Activated CD8-positive, alpha-beta T cell treated with anti-CD3 and anti-CD28 coated beads, Interleukin-2, amount 10 ng/mL, durations not matched to agents 7 days and 5 days (primary cell): ENCODE measurements around the gene SULT1C4. TPM values are rescaled to one million over a fixed set of nuclear protein-coding genes. Genes with fewer than 3 reads are reported as not detected.

Experiments used
- ATAC-seq: fragments of 150-1000 bp; cut with Tn5 transposase; one replicate; pipeline ENCODE4 v1.10.0; 2021; ENCODE audit warnings: moderate library complexity
- CTCF ChIA-PET: fragments of 350-600 bp; sonication (Branson Sonifier 250); formaldehyde crosslinking; loops from one replicate; lab custom pipeline; 2021; ENCODE audit warnings: antibody characterized with exemption; lab: Charles Lee
- POLR2A ChIA-PET: fragments of 350-600 bp; sonication (Branson Sonifier 250); formaldehyde crosslinking; loops from one replicate; lab custom pipeline; 2021; ENCODE audit warnings: antibody characterized with exemption; lab: Charles Lee
- DNase-seq: peaks from one replicate; pipeline ENCODE4 v3.0.0-alpha.2; 2020
- H3K27ac Mint-ChIP-seq: one replicate; pipeline ENCODE4 v1.8.0; 2021; ENCODE audit warnings: mild to moderate bottlenecking, mixed read lengths
- H3K27me3 Mint-ChIP-seq: one replicate; pipeline ENCODE4 v1.8.0; 2021; ENCODE audit warnings: low read depth, mixed read lengths
- H3K36me3 Mint-ChIP-seq: one replicate; pipeline ENCODE4 v1.8.0; 2021; ENCODE audit warnings: low read depth, mixed read lengths
- H3K4me1 Mint-ChIP-seq: one replicate; pipeline ENCODE4 v1.8.0; 2021; ENCODE audit warnings: low read depth, mixed read lengths
- H3K4me3 Mint-ChIP-seq: one replicate; pipeline ENCODE4 v1.8.0; 2021; ENCODE audit warnings: mild to moderate bottlenecking, mixed read lengths
- H3K9me3 Mint-ChIP-seq: one replicate; pipeline ENCODE4 v1.8.0; 2022; ENCODE audit warnings: mixed read lengths; ENCODE audit not compliant: insufficient read depth
- total RNA-seq, 2 experiments: library from RNA; stranded (reverse); gene quantifications; one replicate each; pipeline ENCODE4 v1.2.3, GENCODE V29; 2021

SULT1C4 gene
- total RNA-seq, 2 experiments from 2014 or later, result not detected

DNA sequence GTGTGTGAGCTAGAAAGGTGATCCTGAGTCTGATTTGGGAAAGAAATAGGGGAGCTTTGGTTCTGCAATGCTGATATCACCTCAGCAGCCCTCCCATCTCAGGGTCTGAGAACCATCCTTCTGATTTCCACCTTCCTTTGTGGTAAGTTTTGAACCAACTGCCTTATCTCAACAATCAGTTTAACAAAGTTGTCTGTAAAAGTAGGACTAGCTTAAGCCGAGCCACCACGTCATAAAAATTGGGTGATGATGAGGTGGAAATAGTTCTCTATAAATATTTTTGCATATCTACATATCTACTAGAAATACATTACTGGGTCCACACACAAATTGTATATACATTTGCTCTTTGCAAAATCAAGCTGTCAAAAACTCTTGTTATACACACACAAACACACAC lies 1.1 kb downstream of the SULT1C4 start:
- H3K36me3 Mint-ChIP-seq, result no peaks in the 10 kb centered on the region
- DNase-seq, result no peak
- CTCF ChIA-PET, result interaction anchor here (1.2 kb wide), 1 partner anchor 9 kb away, joined by 3 read pairs; no protein-coding TSS in a partner anchor
- ATAC-seq, result no peak
- no peak overlapping the region for H3K4me3 Mint-ChIP-seq
- no peak overlapping the region for H3K27ac Mint-ChIP-seq
- no peaks in the 10 kb centered on the region for H3K9me3 Mint-ChIP-seq
- peaks cover 15% of the 10 kb centered on the region for H3K27me3 Mint-ChIP-seq
- no peaks in the 10 kb centered on the region for H3K4me1 Mint-ChIP-seq
- POLR2A ChIA-PET, result no interaction called here

DNA sequence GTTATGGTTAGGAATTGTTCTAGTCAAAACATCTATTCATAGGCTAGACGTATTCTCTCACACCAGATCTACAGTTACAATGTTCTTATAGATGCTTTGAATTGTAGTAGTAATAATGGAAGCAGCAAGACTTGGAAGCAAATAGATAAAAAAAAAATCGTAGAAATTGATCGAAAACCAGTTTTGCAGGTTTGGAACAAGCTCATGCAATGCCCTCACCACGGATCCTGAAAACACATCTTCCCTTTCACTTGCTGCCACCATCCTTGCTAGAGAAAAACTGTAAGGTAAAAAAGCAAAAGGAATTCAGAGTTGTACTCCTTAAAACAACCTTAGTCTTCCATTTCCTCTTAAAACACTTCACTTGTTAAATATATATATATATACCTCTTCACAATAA lies 4.4 kb downstream of the SULT1C4 start:
- H3K4me3 Mint-ChIP-seq, result no peak overlapping the region
- H3K27me3 Mint-ChIP-seq, result peaks cover 15% of the 10 kb centered on the region
- DNase-seq (no peak), ATAC-seq (no peak)
- CTCF ChIA-PET, result no interaction called here
- no peaks in the 10 kb centered on the region for H3K36me3 Mint-ChIP-seq
- H3K27ac Mint-ChIP-seq, result no peak overlapping the region
- POLR2A ChIA-PET, result no interaction called here
- no peaks in the 10 kb centered on the region for H3K9me3 Mint-ChIP-seq
- peaks cover 6% of the 10 kb centered on the region for H3K4me1 Mint-ChIP-seq

DNA sequence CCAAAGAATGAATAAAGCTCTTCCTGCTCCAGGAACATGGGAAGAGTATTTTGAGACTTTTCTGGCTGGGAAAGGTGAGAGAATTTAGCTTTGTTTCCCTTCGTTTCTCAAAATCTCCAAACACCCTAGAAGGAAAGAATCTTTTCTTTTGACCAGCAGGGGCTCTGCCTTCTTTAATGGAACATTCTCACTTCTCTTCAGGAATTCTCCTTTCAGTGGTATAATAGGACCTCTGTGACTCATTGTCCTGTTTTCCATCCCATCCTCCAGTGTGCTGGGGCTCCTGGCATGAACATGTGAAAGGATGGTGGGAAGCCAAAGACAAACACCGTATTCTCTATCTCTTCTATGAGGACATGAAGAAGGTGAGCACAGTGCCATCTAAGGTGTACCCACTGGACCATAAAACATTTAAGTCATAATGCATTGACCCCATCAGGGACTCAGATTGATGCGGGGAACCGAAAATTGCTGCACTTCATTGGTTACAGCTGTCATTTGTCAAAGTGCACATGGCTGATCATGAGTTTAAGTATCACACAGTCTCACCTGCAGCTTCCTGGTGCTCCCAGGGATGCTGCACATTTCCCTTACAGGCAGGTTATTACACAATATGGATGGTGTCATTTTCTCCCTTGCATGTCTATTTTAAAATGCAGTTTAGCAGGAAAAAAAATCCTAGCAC lies 5.5 kb downstream of the SULT1C4 start:
- POLR2A ChIA-PET, result no interaction called here
- DNase-seq (no peak), ATAC-seq (no peak)
- CTCF ChIA-PET, result interaction anchor here (0.9 kb wide), 1 partner anchor 19 kb away, joined by 3 read pairs; no protein-coding TSS in a partner anchor
- no peaks in the 10 kb centered on the region for H3K9me3 Mint-ChIP-seq
- peaks cover 15% of the 10 kb centered on the region for H3K27me3 Mint-ChIP-seq
- peaks cover 6% of the 10 kb centered on the region for H3K4me1 Mint-ChIP-seq
- H3K36me3 Mint-ChIP-seq, result no peaks in the 10 kb centered on the region
- no peak overlapping the region for H3K27ac Mint-ChIP-seq
- H3K4me3 Mint-ChIP-seq, result no peak overlapping the region

DNA sequence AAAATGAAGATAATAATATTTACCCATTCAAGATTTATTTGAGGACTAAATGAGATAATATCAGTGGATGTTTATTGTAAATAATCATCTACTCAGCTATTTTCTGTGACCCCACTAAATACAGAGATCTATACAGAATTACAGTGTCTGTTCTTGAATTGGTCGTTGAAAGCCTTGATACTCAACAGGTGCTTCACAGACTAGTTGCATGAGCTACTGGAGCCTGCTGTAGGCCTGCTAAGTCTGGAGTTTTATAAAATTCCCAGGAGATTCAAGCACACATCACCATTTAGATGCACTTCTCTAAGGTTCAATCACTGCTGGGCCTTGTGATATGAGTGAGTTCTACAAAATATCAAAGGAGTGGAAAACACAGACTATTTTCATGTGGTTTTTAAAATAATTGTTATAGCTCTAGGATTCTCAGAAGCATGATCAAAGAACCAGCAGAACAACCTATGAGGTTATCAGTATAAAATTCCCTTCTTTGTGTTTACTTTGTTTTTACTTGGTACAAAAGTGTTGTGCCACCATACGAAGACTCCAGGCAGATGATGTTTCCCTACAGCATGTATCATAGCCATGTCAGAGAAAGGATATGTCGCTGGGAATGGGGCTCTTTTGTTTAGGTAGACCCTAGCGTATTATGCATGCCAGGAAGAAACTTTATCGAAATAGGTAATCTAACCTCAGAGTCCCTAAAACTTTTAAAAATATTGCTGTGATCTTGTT lies 7.1 kb downstream of the SULT1C4 start:
- Mint-ChIP-seq H3K27me3 (peaks cover 10% of the 10 kb centered on the region), H3K9me3 (no peaks in the 10 kb centered on the region), H3K27ac (no peak overlapping the region), H3K36me3 (no peaks in the 10 kb centered on the region), H3K4me3 (no peak overlapping the region), H3K4me1 (peaks cover 6% of the 10 kb centered on the region)
- POLR2A ChIA-PET, result no interaction called here
- ATAC-seq (no peak), DNase-seq (no peak)
- CTCF ChIA-PET, result no interaction called here

DNA sequence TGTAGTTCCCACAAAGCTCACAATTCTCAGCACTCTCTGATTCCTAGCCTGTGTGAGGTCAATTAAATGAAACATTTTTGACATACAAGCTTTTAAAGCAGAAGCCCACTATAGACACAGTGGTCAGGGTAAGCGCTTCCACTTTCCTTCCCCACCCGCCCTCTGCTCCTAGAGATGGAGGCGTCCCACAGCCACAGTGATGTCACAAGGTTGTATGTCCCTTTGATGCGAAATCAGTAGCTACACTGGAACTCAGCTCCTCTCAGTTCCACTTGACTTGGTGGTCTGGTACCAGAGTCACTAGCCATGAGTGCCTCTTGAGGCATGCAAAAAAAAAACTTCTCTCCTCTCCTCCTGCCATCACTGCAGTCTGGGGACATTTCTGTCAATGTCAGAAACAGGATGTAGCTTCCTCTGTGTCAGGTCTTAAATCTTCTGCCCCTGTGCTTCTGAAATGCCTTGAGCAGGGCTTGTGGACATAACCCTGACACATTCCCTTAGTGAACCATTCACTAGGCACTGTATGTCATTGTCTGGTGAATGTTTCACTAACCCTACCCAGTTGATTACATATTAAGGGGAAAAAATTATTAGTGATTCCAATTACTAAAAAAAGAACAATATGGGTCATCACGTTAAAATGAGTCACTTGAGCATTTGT lies 7.8 kb downstream of the SULT1C4 start:
- Mint-ChIP-seq H3K4me1 (peaks cover 6% of the 10 kb centered on the region), H3K27me3 (peaks cover 11% of the 10 kb centered on the region), H3K9me3 (no peaks in the 10 kb centered on the region), H3K27ac (no peak overlapping the region), H3K36me3 (no peaks in the 10 kb centered on the region), H3K4me3 (no peak overlapping the region)
- CTCF ChIA-PET, result no interaction called here
- POLR2A ChIA-PET, result no interaction called here
- DNase-seq (no peak), ATAC-seq (no peak)

DNA sequence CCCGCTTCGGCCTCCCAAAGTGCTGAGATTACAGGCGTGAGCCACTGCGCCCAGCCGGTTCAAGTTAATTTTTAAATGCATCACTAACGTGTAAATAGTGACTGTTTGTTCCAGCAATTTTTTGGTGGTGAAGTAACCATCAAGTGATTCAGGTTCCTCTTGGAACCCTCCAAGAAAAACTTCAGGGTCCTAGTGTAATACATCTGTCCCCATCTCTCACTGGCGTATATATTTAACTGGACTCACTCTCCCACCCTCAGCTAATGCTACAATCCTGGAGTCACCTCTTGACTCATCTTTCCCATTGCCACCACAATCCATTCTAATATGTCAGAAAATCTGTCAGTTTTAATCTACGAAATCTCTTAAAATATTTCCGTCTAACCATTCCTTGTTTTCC lies 10.3 kb downstream of the SULT1C4 start:
- Mint-ChIP-seq H3K9me3 (peaks cover 3% of the 10 kb centered on the region), H3K27me3 (peaks cover 4% of the 10 kb centered on the region), H3K27ac (no peak overlapping the region), H3K4me3 (no peak overlapping the region), H3K36me3 (no peaks in the 10 kb centered on the region), H3K4me1 (peaks cover 6% of the 10 kb centered on the region)
- no peak for ATAC-seq
- DNase-seq, result no peak
- ChIA-PET CTCF (interaction anchor here (0.7 kb wide), 1 partner anchor 206 kb away, joined by 3 read pairs; no protein-coding TSS in a partner anchor), POLR2A (no interaction called here)

DNA sequence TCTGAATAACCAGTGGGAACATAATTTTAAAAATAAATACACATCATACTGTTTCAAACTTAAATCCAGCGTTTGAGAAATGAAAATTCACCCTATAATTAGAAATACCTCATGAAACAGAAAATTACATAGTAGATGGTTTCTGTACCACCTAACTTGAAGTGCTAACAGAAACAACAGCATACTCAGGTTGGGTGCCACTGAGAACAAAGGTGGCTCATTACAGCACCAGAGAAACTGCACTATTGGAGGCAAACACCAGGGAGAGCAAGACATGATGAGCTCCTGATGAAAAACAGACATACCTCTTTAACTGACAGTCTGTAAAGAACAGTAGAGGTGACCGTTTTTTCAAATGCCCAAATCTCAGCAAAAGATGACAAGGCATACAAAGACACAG lies 12.6 kb downstream of the SULT1C4 start:
- H3K9me3 Mint-ChIP-seq, result peaks cover 6% of the 10 kb centered on the region
- CTCF ChIA-PET, result no interaction called here
- H3K4me3 Mint-ChIP-seq, result no peak overlapping the region
- no peak for DNase-seq
- H3K27ac Mint-ChIP-seq, result no peak overlapping the region
- no peak for ATAC-seq
- POLR2A ChIA-PET, result no interaction called here
- peaks cover 4% of the 10 kb centered on the region for H3K4me1 Mint-ChIP-seq
- H3K27me3 Mint-ChIP-seq, result peaks cover 4% of the 10 kb centered on the region
- H3K36me3 Mint-ChIP-seq, result no peaks in the 10 kb centered on the region

DNA sequence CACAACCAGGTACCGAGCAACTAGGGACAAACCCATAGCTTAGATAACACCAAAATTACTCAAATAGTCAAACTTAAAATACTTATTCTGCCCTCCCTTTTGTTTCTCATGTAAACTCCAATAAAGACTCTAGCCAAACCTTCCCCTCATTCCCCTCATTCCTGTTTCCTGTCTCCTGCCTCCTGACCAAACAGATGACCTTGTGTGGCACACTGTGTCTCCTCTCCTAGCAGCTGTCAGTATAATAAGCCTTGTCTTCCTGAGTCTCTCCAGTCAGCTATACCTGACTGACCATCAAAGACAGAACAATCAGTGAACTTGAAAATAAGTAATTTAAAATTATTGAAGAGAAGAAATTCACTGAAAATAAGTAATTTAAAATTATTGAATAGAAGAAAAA lies 14.3 kb downstream of the SULT1C4 start:
- Mint-ChIP-seq H3K4me3 (no peak overlapping the region), H3K27ac (no peak overlapping the region), H3K27me3 (peaks cover 4% of the 10 kb centered on the region), H3K4me1 (no peaks in the 10 kb centered on the region), H3K9me3 (peaks cover 10% of the 10 kb centered on the region), H3K36me3 (no peaks in the 10 kb centered on the region)
- ChIA-PET CTCF (no interaction called here), POLR2A (no interaction called here)
- no peak for DNase-seq
- ATAC-seq, result no peak

DNA sequence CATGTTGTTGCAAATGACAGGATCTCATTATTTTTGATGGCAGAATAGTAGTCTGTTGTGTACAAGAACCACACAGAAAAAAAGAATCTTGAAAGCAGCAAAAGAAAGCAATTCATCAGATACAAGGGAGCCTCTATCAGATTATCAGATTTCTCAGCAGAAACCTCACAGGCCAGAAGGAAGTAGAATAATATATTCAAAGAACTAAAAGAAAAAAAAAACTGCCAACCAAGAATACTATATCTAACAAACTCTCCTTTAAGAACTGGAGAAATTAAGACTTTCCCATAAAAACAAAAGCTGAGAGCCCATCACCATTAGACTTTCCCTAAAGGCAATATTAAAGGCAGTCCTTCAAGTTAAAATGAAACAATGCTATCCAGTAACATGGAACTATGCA lies 15.4 kb downstream of the SULT1C4 start:
- H3K9me3 Mint-ChIP-seq, result peaks cover 10% of the 10 kb centered on the region
- H3K4me3 Mint-ChIP-seq, result no peak overlapping the region
- ChIA-PET POLR2A (no interaction called here), CTCF (no interaction called here)
- H3K27me3 Mint-ChIP-seq, result peaks cover 4% of the 10 kb centered on the region
- ATAC-seq, result no peak
- no peak overlapping the region for H3K27ac Mint-ChIP-seq
- no peaks in the 10 kb centered on the region for H3K4me1 Mint-ChIP-seq
- H3K36me3 Mint-ChIP-seq, result no peaks in the 10 kb centered on the region
- no peak for DNase-seq

DNA sequence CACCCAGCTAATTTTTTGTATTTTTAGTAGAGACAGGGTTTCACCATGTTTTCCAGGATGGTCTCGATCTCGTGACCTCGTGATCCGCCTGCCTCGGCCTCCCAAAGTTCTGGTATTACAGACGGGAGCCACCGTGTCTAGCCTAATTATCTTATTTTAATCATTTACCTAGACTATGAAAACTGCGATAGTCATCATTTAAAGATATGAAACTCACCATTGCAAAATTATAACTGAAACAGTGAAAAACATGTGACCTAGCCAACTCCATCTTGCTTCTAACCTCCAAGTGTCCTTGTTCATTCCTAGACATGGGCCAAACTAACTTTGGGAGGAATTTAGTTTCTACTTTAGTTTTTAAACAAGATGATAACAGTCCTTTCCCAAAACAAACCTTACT lies 17.4 kb downstream of the SULT1C4 start:
- CTCF ChIA-PET, result interaction anchor here (2.7 kb wide), 1 partner anchor 189 kb away, joined by 9 read pairs; no protein-coding TSS in a partner anchor

DNA sequence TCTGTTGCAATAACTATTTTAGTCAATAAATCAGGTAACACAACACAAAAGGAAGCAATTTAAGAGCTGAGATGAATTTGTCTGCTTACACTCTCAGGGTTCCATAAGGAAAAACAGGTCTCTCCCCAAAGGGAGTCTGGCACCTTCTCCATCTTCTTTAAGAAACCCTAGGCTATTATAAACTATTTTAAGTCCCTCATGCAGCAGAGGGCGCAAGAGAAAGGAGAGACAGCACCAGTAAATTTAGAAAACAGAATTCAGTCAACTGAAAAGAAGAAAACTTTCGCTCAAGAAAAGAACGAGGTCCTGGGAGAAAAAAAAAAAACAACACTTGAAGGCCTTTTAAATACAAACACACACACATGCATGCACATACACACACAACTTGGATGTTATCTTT lies 19.1 kb downstream of the SULT1C4 start:
- H3K27me3 Mint-ChIP-seq, result peaks cover 3% of the 10 kb centered on the region
- DNase-seq (no peak), ATAC-seq (no peak)
- no peak overlapping the region for H3K4me3 Mint-ChIP-seq
- H3K4me1 Mint-ChIP-seq, result no peaks in the 10 kb centered on the region
- CTCF ChIA-PET, result interaction anchor here (2.7 kb wide), 1 partner anchor 187 kb away, joined by 9 read pairs; no protein-coding TSS in a partner anchor
- H3K27ac Mint-ChIP-seq, result no peak overlapping the region
- H3K9me3 Mint-ChIP-seq, result peaks cover 15% of the 10 kb centered on the region
- POLR2A ChIA-PET, result no interaction called here
- H3K36me3 Mint-ChIP-seq, result no peaks in the 10 kb centered on the region

More for the DNA sequence above, 17.4 kb downstream of the SULT1C4 start:
- Mint-ChIP-seq H3K4me3 (no peak overlapping the region), H3K9me3 (peaks cover 15% of the 10 kb centered on the region), H3K27me3 (peaks cover 4% of the 10 kb centered on the region), H3K27ac (no peak overlapping the region), H3K4me1 (no peaks in the 10 kb centered on the region), H3K36me3 (no peaks in the 10 kb centered on the region)
- DNase-seq (no peak), ATAC-seq (no peak)
- POLR2A ChIA-PET, result no interaction called here

DNA sequence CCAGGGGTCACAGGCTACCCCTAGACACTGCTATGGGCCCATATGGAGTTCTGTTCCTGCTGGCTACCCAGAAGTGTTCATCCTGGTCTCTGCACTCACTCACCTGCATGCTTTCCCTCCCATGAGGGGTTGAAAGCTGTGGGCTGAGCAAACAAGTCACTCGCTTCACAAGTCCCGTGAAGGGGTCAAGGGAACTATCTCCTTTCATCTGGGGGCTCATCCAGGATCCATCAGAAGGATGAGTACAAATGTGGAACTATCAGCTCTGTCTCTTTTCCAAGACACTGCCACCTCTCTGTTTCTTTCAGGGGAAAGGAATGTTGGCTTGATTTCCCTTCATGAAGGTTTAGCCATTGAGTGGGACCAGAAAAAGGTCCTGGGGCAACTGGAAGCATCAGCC lies 21.7 kb downstream of the SULT1C4 start:
- DNase-seq, result no peak
- Mint-ChIP-seq H3K36me3 (no peaks in the 10 kb centered on the region), H3K9me3 (peaks cover 16% of the 10 kb centered on the region), H3K4me1 (no peaks in the 10 kb centered on the region), H3K27ac (no peak overlapping the region), H3K27me3 (peaks cover 3% of the 10 kb centered on the region), H3K4me3 (no peak overlapping the region)
- ChIA-PET POLR2A (no interaction called here), CTCF (interaction anchor here (1.1 kb wide), 1 partner anchor 185 kb away, joined by 3 read pairs; no protein-coding TSS in a partner anchor)
- ATAC-seq, result no peak
